Nephron progenitor cell (in vitro differentiated cells): Measurements from ENCODE around the gene TMEM212.
"Not testable (repeated sequence)": the region's sequence is repeated elsewhere in the genome, so short reads cannot be mapped to it uniquely, and the experiment has no call there.

Experiments used
- DNase-seq: peaks from one replicate; pipeline ENCODE4 v3.0.0; 2021
- H3K27ac Mint-ChIP-seq: 2 replicates; pipeline ENCODE4 v1.8.0; 2021; ENCODE audit warnings: mild to moderate bottlenecking, moderate library complexity, mixed read lengths
- H3K27me3 Mint-ChIP-seq: 2 replicates; pipeline ENCODE4 v1.8.0; 2021; ENCODE audit warnings: mild to moderate bottlenecking, low read depth, mixed read lengths; ENCODE audit not compliant: poor library complexity
- H3K36me3 Mint-ChIP-seq: 2 replicates; pipeline ENCODE4 v1.8.0; 2021; ENCODE audit warnings: low read depth, mixed read lengths
- H3K4me1 Mint-ChIP-seq: 2 replicates; pipeline ENCODE4 v1.8.0; 2021; ENCODE audit warnings: mixed read lengths
- H3K4me3 Mint-ChIP-seq: 2 replicates; pipeline ENCODE4 v1.8.0; 2021; ENCODE audit warnings: mild to moderate bottlenecking, moderate library complexity, mixed read lengths
- H3K9me3 Mint-ChIP-seq: 2 replicates; pipeline ENCODE4 v1.8.0; 2021; ENCODE audit warnings: mild to moderate bottlenecking, moderate library complexity, mixed read lengths
- CTCF ChIP-seq: fragments of 200-600 bp; sonication (generic); IDR thresholded peaks from 2 replicates; pipeline ENCODE4 v1.5.0; 2021; ENCODE audit warnings: antibody characterized with exemption

TMEM212 gene

DNA sequence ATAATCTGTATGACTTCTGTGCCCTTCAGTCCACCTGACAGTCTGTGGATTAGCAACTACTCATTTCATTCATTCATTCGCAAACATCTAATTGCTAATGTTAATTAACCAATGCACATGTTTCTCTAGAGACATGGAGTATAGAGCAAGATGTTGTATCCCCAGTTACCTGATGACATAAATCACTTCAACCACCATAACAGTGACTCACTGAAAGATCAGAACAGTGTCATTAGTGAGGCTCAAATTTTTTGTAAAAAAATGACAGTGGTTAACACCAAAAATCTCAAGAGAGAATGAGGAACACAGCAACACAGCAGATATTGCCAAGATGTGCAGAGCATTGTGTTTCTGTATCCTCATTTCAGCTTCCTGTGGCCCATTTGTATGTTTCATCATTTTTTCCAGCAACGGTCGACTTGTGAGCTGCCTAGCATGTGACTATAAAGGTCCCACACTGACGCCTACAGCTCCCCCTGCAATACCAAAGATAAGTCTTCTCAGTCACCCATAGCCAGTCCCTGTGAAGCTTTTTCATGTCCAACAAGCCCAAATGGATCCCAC, 29.2 kb upstream of the TMEM212 start:
- no peak for DNase-seq
- Mint-ChIP-seq H3K27ac (no peak overlapping the region), H3K27me3 (peaks cover 45% of the 10 kb centered on the region), H3K9me3 (peaks cover 8% of the 10 kb centered on the region), H3K4me3 (no peak overlapping the region), H3K36me3 (no peaks in the 10 kb centered on the region), H3K4me1 (peaks cover 11% of the 10 kb centered on the region)
- no peak for TF ChIP-seq CTCF

- not testable (repeated sequence) for H3K4me3 Mint-ChIP-seq, H3K4me1 Mint-ChIP-seq, H3K27ac Mint-ChIP-seq
Measured at GRCh38 chr3:171814662-171815061, 28.5 kb upstream of the TMEM212 start.

DNA sequence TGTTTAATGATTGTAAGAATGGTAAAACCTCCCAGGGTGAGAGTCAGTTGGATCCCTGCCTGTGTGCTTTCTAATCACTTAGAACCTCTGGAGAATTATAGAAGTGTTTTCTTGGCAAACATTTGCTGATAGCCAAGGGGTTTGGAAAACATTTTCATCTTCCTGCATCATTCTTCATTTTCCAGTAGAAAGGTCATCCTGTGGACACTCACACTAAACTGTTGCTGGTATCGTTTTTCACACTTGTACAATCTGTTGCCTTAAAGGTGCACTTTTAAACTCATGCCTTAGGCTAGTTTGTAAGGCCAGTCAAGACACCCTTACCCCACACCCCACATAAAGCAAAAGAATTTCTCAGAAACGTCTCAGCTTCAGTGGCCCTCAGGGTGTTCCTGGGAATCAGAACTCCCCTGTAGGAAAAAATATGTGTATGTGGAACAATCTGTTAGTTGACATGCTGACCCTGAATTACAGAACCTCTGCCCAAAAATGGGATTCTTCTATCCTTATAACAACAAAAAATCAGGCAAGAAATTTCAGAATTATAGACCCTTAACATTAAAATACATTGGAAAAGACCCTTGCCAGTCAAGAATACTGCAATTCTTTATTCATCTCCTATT, 27.1 kb upstream of the TMEM212 start:
- H3K9me3 Mint-ChIP-seq: peaks cover 12% of the 10 kb centered on the region
- TF ChIP-seq CTCF: no peak
- H3K4me3 Mint-ChIP-seq: no peak overlapping the region
- H3K36me3 Mint-ChIP-seq: no peaks in the 10 kb centered on the region
- no peak overlapping the region for H3K27ac Mint-ChIP-seq
- peaks cover 26% of the 10 kb centered on the region for H3K27me3 Mint-ChIP-seq
- no peak for DNase-seq
- H3K4me1 Mint-ChIP-seq: peaks cover 10% of the 10 kb centered on the region

More at GRCh38 chr3:171814662-171815061, 28.5 kb upstream of the TMEM212 start:
- H3K27me3 Mint-ChIP-seq: peaks cover 38% of the 10 kb centered on the region
- peaks cover 12% of the 10 kb centered on the region for H3K9me3 Mint-ChIP-seq
- not testable (repeated sequence) for H3K36me3 Mint-ChIP-seq, DNase-seq

- Mint-ChIP-seq H3K4me3 (no peak overlapping the region), H3K4me1 (peaks cover 7% of the 10 kb centered on the region), H3K36me3 (no peaks in the 10 kb centered on the region), H3K27ac (no peak overlapping the region), H3K27me3 (peaks cover 14% of the 10 kb centered on the region), H3K9me3 (peaks cover 12% of the 10 kb centered on the region)
- TF ChIP-seq CTCF: no peak
- DNase-seq: no peak
Measured at GRCh38 chr3:171817074-171817800, 25.9 kb upstream of the TMEM212 start.

DNA sequence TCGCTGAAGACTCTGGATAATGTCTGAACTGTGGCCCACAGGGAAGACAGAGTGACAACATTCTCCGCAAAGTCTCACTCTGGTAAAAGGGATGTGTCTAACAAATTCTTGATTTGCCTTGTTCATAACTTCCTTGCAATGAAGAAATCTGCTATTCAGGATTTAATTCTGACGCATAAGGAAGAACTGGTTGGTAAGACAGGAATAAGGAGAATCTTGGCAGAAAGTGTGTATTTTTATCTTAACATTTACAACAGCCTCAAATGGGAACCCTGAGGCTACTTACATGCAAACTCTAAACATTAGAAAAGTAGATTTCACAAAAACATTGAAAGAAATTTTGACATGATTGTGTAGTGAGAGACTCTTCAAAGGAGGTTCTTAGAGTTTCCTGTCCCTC, 22.1 kb upstream of the TMEM212 start:
- no peak overlapping the region for H3K27ac Mint-ChIP-seq
- no peak overlapping the region for H3K4me3 Mint-ChIP-seq
- DNase-seq: no peak
- TF ChIP-seq CTCF: no peak
- H3K36me3 Mint-ChIP-seq: no peaks in the 10 kb centered on the region
- peaks cover 6% of the 10 kb centered on the region for H3K9me3 Mint-ChIP-seq
- peaks cover 2% of the 10 kb centered on the region for H3K27me3 Mint-ChIP-seq
- peaks cover 35% of the 10 kb centered on the region for H3K4me1 Mint-ChIP-seq

DNA sequence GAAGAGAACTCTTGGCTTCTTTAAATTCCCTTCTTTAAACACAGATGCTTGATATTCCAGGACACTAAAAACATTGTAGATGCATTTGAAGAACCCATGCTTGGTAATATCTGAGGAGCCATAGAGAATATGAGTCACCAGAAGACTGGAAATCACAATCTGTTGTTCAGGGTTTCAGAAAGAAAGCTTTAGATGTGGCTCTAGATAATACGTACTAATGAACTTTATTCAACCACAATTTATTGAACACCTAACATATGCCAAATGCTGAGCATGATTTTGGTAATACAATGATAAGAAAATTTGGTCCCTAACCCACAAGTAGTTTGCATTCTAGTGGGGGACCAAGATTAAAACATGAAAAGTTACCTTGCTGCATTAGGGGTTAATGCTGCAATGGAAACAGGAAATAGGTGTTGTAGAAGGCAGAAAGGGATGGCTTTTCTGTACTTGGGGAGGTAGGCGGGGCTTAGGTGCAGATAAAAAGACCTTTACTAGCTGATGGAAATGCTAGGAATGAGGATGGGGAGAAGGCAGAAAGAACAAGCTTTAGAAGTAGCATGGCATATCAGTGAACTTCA, 21.3 kb upstream of the TMEM212 start:
- peaks cover 42% of the 10 kb centered on the region for H3K4me1 Mint-ChIP-seq

More for the DNA sequence above, 21.3 kb upstream of the TMEM212 start:
- no peak for DNase-seq
- Mint-ChIP-seq H3K4me3 (no peak overlapping the region), H3K27ac (no peak overlapping the region), H3K27me3 (peaks cover 5% of the 10 kb centered on the region), H3K36me3 (no peaks in the 10 kb centered on the region), H3K9me3 (peaks cover 4% of the 10 kb centered on the region)
- TF ChIP-seq CTCF: no peak
